NCI-H69 (cell line): Measurements from ENCODE around the gene SLC6A18.

ENCODE experiments used
- DNase-seq: peaks from one replicate; lab custom pipeline; 2025; lab: John Stamatoyannopoulos, UW

SLC6A18 gene

GRCh38 chr5:1292846-1293415 lies 67.8 kb downstream of the SLC6A18 start:
- DNase-seq, result no peak

DNA sequence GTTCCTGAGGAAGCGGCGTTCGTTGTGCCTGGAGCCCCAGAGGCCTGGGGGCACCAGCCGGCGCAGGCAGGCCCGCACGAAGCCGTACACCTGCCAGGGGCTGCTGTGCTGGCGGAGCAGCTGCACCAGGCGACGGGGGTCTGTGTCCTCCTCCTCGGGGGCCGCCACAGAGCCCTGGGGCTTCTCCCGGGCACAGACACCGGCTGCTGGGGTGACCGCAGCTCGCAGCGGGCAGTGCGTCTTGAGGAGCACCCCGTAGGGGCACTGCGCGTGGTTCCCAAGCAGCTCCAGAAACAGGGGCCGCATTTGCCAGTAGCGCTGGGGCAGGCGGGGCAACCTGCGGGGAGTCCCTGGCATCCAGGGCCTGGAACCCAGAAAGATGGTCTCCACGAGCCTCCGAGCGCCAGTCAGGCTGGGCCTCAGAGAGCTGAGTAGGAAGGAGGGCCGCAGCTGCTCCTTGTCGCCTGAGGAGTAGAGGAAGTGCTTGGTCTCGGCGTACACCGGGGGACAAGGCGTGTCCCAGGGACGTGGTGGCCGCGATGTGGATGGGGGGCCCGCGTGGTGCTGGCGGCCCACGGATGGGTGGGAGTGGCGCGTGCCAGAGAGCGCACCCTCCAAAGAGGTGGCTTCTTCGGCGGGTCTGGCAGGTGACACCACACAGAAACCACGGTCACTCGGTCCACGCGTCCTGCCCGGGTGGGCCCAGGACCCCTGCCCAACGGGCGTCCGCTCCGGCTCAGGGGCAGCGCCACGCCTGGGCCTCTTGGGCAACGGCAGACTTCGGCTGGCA lies 68.4 kb downstream of the SLC6A18 start:
- DNase-seq, result no peak

- peak; percentile 76 for DNase-seq
Measured at GRCh38 chr5:1294206-1294834, 69.1 kb downstream of the SLC6A18 start.

- peak; percentile 83 for DNase-seq
Measured at GRCh38 chr5:1294835-1295649, 69.9 kb downstream of the SLC6A18 start, which contains the start of gene TERT. Gene TERT, minus strand, starts transcription at chr5:1295068. Its CDS starts 79 bp downstream, at chr5:1294989.

GRCh38 chr5:1295650-1296037 lies 70.5 kb downstream of the SLC6A18 start:
- no peak for DNase-seq
